NCI-H1694 treated with DMSO at 0.1 percent for 48 hours (cell line): ENCODE data around the gene PRSS1.
"Not testable (repeated sequence)": the region's sequence is repeated elsewhere in the genome, so short reads cannot be mapped to it uniquely, and the experiment has no call there.

ENCODE experiments used
- DNase-seq: peaks from one replicate; lab custom pipeline; 2025; lab: John Stamatoyannopoulos, UW

PRSS1 gene

DNA sequence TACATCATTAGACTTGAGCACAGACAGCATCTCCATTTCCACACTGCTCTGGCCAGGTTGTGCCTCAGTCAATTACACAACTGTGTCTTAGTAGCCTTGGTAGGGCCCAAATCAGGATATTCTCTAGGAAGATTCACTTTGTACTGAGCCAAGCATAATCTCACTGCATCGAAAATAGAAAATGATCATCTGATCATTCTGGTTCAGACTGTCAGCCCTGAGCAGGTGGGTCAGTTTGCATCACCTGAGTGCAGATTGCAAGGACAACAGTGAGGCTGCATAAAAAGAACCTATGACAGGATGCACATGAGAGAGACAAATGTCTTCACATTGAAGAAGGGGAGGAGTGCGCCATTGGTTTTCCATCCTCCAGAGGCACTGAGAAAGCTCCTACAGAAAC, 862 bp upstream of the PRSS1 start:
- not testable (repeated sequence) for DNase-seq

DNA sequence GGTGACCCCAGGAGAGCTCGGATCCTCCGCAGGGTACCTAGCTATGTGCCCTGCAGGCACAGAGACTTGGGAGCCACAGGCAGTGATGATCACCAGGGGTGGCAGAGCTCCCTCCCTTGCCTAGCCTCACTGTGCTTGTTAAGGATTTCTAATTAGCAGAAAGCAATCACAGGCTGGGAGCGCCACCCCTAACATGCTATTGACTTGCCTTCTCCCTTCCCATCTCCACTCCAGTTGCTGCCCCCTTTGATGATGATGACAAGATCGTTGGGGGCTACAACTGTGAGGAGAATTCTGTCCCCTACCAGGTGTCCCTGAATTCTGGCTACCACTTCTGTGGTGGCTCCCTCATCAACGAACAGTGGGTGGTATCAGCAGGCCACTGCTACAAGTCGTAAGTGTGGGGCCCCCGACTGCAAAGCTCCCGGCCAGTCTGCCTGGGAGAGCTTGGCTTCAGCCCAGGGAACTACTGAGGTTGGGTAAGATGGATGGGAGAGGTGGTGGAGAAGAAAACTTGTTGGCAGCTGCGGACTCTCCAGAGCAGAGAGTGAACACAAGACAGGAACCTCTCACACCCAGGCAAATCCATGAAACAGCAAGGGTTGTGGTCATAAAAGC, 1.2 kb downstream of the PRSS1 start:
- no peak for DNase-seq

DNA sequence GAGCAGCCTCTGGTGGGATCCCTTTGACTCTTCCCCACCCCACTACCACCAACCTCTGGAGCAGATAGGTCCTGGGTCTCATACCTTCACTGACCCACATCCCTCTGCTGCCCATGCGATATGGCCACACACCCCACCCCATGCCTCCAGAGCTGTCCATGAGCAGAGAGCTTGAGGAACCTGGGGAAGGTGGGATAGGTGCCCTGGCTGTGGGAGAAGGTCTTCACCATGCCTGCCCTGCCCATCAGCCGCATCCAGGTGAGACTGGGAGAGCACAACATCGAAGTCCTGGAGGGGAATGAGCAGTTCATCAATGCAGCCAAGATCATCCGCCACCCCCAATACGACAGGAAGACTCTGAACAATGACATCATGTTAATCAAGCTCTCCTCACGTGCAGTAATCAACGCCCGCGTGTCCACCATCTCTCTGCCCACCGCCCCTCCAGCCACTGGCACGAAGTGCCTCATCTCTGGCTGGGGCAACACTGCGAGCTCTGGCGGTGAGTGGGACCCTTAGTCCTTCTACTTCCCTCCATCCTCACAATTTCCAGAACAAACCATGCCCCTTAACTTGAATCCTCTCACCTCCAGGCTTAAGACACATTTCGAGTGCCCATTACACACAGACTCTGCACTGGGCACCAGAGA, 2.4 kb downstream of the PRSS1 start:
- DNase-seq, result not testable (repeated sequence)

DNA sequence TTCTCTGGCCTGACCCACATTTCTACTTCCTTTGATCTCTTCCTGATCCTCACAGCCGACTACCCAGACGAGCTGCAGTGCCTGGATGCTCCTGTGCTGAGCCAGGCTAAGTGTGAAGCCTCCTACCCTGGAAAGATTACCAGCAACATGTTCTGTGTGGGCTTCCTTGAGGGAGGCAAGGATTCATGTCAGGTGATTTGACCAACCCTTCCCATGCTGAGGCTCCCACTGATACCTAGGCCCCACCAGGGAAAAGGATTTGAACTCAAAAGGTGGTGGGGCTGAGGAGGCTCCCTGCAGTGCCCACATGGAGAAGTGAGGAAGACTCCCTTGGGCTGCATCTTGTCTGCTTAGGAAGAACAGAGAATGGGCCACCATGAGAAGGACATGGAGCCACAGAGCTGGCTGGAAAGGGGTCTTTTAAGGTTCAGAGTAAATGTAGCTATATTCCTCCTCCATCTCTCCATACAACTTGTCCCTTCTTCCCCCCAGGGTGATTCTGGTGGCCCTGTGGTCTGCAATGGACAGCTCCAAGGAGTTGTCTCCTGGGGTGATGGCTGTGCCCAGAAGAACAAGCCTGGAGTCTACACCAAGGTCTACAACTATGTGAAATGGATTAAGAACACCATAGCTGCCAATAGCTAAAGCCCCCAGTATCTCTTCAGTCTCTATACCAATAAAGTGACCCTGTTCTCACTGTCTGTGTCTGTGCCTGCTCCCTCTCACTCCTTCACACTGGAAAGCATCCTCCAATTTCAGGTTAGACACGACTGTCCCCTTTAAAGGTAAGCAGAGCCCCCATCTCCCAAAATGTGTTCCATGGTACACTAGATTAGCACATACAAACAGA, 3.3 kb downstream of the PRSS1 start:
- DNase-seq, result no peak

DNA sequence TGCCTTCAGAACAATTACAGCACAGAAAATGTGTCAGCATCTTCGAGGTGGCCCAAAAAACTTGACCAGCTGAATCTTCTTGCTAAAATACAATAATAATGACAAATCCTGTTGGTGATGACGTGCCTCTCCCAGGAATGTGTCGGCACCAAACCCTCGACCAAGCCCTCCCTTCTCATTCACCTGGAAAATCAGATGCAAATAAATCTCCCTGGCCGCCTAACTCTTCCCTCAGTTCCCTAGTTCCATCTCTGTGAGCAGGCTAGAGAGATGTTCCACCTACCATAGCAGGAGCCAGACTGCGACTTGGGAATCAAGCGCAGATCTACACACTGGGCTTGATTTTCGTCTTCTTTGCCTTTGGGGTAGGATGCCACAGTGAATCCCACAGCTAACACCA, 4.1 kb downstream of the PRSS1 start:
- DNase-seq, result no peak

DNA sequence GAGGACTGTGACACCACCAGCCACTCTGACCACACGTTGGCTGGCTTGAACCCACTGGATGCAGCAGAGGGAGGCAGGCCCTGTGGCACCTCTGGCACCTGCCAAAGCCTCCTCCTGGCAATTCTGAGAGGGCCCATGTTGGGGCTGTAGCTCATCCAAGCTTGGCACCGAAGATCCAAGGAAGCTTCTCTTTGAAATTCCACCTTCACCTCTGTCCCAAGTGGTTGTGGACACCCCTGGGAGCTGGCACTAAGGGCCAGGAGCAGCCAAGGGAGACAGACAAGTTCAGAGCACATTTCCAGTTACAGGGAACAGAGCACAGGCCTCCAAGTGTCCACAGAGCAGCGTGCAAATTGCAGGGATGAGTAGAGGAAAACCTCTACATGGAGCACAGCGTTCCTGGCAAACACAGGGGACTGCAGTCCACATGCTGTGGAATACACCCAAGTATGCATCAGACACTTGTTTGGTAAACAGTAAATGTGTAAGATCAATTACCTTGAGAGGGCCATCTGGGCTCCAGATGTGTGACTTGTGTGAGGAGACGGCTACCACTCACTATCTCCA, 4.7 kb downstream of the PRSS1 start:
- DNase-seq, result not testable (repeated sequence)

DNA sequence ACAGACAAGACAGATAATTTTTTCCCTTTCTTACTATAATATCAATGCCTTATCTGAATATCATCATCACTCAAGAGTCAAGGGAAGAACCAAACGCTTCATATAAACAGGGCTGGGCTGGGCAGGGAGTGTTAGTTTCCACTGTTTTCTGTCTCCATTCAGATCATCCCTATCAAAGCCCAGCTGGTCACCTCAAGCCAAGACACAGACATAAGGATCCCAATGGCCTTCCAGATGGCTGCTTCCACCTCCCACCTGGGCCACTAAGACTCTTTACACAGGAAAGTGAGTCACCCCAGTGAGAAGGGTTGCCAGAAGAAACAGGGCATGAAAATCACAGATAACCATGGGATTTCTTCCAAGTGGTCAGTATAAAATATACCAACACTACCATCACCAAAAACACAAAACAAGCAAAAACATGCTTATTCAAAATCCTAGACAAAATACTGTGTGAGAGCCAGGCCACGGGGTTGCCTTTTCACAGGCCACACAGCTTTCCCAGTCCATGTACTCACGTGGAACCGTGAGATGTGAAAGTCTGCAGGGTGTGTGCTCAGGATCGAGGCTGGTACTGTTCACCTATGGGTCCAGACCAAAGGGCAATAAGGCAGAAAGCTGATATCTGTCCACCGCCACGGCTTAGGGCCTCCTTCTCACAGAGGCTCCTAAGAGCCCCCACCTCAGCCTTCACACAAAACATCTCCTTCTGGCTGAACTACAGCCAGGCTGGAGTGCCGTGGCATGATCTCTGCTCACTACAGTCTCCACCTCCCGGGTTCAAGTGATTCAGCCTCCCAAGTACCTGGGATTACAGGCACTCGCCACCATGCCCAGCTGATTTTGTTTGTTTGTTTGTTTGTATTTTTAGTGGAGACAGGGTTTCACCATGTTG, 5.7 kb downstream of the PRSS1 start:
- DNase-seq, result no peak

DNA sequence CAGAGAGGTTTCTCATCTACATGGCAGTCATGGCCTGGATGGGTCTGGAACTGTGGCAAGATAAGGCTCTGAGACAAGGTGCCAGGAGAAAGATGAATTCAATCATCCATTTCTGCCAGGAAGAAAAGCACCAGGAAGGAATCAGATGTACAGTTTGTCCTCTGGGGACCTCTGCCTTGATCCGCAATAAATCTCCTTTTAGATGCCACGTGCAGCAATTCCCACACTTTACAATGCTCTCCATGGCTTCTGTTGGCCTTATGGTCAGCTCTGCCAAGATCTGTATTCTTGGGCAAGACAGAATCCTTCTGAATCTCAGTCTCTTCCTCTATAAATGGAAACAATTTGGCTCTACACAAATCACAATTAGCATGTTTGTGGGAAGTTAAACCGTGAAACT, 9.0 kb downstream of the PRSS1 start:
- DNase-seq, result not testable (repeated sequence)

DNA sequence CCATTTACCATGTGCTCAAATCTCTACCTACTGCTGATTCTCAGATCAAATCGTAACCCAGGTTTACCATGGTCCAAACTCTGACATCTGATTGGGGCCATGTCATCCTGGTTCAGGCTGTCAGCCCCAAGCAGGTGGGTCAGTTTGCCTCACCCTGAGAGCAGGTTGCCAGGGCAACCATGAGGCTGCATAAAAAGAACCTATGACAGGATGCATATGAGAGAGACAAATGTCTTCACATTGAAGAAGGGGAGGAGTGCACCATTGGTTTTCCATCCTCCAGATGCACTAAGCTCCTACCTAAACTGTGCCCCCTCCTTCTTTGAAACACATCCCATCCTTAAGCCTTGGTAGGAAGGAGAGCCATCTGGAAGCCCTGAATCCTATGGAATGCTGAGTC, 10.2 kb downstream of the PRSS1 start:
- DNase-seq, result no peak

DNA sequence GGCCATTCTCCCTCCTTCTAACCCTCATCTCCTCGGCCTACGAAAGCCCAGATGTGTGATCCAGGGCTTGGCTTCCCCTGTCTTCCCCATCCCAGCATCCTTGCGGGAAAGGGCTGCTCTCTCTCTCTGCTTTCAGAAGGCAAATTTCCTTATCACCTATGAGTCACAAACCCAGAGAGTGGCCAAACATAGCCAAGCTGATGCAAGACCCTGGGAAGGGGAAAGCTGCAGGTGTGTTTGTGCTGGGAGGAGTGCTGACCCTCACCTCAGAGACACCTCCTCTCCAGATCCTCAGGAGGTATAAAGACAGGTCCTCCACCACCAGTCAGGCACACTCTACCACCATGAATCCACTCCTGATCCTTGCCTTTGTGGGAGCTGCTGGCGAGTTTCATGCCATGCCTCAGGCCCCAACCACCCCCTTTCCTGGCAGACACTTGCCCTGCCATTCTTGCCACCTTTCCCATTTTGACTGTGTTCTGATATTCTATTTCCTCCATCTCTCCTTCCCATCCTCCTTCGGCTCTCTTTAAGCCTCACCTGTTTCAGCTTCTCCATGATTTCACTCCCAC, 10.9 kb downstream of the PRSS1 start:
- no peak for DNase-seq

DNA sequence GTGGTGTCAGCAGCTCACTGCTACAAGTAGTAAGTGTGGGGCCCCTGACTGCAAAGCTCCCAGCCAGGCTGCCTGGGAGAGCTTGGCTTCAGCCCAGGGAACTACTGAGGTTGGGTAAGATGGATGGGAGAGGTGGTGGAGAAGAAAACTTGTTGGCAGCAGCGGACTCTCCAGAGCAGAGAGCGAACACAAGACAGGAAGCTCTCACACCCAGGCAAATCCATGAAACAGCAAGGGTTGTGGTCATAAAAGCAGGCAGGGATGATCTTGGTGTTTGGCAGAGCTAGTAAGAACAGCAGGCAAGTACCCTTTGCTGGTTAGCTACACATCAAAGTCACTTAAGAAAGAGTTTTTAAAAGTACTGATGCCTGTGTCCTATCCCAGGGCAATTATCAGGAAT, 12.3 kb downstream of the PRSS1 start:
- not testable (repeated sequence) for DNase-seq

DNA sequence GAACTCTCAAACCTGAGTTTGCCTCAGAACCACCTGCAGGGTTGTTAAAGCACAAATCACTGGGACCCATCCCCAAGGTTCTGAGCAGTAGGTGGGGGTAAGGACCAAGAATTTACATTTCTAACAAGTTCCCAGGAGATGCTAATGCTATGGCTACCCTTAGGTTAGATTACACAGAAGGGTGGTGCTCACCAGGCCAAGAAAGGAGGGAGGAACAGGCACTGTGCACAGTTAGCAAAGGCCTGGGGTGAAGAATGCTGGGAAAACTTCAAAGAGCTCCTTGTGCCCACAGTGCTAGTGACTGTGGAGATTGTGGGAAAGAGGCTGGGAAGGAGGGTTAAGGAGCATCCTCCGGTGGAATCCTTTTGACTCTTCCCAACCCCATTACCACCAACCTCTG, 12.8 kb downstream of the PRSS1 start:
- no peak for DNase-seq

DNA sequence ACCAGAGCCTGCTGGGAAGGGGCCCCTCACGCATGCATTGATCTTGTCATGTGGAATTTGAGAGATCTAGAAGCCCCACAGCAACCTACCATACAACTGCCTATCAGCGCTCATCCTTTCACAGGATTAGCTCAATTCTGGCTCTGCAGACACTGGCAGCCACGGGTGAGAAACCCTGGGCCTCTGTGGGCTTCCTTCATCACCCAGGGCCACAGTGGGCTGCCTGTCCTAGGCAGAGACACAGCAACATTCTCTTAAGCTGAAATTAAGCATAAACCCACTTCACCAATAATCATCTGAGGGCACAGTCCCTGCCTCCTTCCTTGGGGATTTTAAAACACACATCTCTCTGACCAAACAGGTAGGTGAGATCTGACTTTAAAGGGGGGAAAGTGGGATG, 18.2 kb downstream of the PRSS1 start:
- DNase-seq, result no peak

DNA sequence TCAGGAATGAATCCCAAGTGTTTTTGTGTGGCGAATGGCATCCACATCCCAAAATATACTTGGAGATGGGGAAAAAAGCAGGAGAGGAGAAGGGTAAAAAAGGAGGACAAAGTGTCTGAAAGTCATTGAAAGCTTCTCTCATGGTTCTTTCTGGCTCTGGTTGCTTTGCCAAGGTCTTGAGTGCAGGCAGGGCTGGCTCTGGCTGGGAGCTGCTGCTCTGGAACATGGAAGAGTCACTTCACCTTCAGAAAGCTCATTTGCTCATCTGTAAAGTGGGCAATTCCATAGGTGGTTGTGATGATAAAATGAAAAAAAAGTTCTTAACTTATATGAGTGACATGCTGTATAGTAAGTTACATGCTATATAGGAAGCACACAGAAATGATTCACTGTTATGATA, 18.6 kb downstream of the PRSS1 start:
- DNase-seq, result no peak

DNA sequence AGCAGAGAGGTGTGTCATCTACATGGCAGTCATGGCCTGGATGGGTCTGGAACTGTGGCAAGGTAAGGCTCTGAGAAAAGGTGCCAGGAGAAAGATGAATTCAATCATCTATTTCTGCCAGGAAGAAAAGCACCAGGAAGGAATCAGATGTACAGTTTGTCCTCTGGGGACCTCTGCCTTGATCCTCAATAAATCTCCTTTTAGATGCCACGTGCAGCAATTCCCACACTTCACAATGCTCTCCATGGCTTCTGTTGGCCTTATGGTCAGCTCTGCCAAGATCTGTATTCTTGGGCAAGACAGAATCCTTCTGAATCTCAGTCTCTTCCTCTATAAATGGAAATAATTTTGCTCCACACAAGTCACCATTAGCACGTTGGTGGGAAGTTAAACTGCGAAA, 19.6 kb downstream of the PRSS1 start:
- not testable (repeated sequence) for DNase-seq

DNA sequence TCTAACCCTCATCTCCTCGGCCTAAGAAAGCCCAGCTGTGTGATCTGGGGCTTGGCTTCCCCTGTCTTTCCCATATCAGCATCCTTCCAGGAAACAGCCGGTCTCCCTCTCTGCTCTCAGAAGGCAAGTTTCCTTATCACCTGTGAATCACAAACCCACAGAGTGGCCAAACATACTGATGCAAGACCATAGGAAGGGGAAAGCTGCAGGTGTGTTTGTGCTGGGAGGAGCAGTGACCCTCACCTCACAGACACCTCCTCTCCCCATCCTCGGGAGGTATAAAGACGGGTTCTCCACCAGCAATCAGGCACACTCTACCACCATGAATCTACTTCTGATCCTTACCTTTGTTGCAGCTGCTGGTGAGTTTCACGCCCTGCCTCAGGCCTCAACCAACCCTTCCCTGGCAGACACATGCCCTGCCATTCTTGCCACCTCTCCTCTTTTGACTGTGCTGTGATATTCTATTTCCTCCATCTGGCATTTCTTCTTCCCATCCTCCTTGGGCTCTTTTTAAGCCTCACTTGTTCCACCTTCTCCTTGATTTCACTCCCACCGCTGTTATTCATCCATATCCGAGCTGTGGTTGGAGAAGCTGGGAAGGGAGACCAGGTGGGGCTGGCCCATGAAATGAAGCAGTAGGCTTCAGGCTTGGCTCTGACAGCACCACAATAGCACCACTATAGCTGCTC, 21.5 kb downstream of the PRSS1 start, which contains the start of gene PRSS2:
Gene PRSS2, plus strand, starts transcription at position 310 of the 692 bp plus-strand sequence. Its CDS starts 13 bp downstream, at position 323.
- no peak for DNase-seq

DNA sequence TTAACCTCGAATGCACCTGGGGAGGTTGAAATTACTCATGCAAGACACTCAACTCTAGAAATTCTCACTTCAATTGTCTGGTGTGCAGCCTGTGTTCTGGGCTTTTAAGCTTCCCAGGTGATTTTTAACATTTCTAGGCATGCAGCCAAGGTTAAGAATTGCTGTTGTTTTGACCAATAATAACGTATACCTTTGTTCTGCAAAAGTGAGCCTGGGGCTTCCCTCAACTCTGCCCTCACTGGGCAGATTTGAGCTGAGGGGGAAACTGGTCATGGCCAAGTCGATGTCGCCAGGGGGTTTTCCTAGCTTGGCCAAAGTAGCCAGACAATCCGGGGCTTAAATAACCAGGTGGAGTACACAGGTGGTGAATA, 22.1 kb downstream of the PRSS1 start:
- no peak for DNase-seq

DNA sequence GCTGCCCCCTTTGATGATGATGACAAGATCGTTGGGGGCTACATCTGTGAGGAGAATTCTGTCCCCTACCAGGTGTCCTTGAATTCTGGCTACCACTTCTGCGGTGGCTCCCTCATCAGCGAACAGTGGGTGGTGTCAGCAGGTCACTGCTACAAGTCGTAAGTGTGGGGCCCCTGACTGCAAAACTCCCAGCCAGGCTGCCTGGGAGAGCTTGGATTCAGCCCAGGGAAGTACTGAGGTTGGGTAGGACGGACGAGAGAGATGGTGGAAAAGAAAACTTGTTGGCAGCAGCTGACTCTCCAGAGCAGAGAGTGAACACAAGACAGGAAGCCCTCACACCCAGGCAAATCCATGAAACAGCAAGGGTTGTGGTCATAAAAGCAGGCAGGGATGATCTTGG, 22.8 kb downstream of the PRSS1 start:
- no peak for DNase-seq

DNA sequence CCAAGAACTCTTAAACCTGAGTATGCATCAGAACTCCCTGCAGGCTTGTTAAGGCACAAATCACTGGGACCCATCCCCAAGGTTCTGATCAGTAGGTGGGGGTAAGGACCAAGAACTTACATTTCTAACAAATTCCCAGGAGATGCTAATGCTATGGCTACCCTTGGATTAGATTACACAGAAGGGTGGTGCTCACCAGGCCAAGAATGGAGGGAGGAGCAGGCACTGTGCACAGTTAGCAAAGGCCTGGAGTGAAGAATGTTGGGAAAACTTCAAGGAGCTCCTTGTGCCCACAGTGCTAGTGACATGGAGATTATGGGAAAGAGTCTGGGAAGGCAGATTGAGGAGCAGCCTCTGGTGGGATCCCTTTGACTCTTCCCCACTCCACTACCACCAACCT, 23.4 kb downstream of the PRSS1 start:
- no peak for DNase-seq

DNA sequence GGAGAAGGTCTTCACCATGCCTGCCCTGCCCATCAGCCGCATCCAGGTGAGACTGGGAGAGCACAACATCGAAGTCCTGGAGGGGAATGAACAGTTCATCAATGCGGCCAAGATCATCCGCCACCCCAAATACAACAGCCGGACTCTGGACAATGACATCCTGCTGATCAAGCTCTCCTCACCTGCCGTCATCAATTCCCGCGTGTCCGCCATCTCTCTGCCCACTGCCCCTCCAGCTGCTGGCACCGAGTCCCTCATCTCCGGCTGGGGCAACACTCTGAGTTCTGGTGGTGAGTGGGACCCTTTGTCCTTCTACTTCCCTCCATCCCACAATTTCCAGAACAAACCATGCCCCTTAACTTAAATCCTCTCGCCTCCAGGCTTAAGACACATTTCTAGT, 24.0 kb downstream of the PRSS1 start:
- no peak for DNase-seq
